ENCODE results near the gene KRTAP10-9. TPM values are rescaled to one million over a fixed set of nuclear protein-coding genes. Genes with fewer than 3 reads are reported as not detected.

KRTAP10-9 gene
- total RNA-seq, 1 experiment from 2014 or later = not detected

GRCh38 chr21:44664691-44665090 is 37.8 kb downstream of the KRTAP10-9 start:
- no peak for DNase-seq (ENCODE audit: low read depth)

GRCh38 chr21:44666401-44667320 is 39.8 kb downstream of the KRTAP10-9 start, which contains the start of gene KRTAP12-2:
TSS of gene KRTAP12-2 (minus strand) at chr21:44666927. CDS start at chr21:44666886, 41 bp downstream.
- DNase-seq (ENCODE audit: low read depth) = no peak

GRCh38 chr21:44667612-44668011 is 40.7 kb downstream of the KRTAP10-9 start:
- no peak for DNase-seq (ENCODE audit: low read depth)

GRCh38 chr21:44670642-44671432 is 43.9 kb downstream of the KRTAP10-9 start:
- DNase-seq (ENCODE audit: low read depth) = no peak

- DNase-seq (ENCODE audit: low read depth) = no peak
Observed at GRCh38 chr21:44671911-44672310, 45.0 kb downstream of the KRTAP10-9 start.

GRCh38 chr21:44677881-44678280 is 51.0 kb downstream of the KRTAP10-9 start:
- no peak for DNase-seq (ENCODE audit: low read depth)

Other genes starting within 250 kb of the KRTAP10-9 start
- gene LRRC3, start 171.6 kb upstream of the KRTAP10-9 start, total RNA-seq (2014; rRNA removed; shearing (Covaris generic)) = 1.6 and 1.9 TPM in 2 replicates
- not detected in 2 replicates for gene KRTAP10-1, start 86.9 kb upstream of the KRTAP10-9 start, total RNA-seq (2014; rRNA removed; shearing (Covaris generic))
- gene KRTAP10-2, start 75.6 kb upstream of the KRTAP10-9 start, total RNA-seq (2014; rRNA removed; shearing (Covaris generic)) = not detected in 2 replicates
- not detected in 2 replicates for gene KRTAP10-3, start 68.3 kb upstream of the KRTAP10-9 start, total RNA-seq (2014; rRNA removed; shearing (Covaris generic))
- gene KRTAP10-4, start 53.4 kb upstream of the KRTAP10-9 start, total RNA-seq (2014; rRNA removed; shearing (Covaris generic)) = not detected in 2 replicates
- gene KRTAP10-5, start 46.5 kb upstream of the KRTAP10-9 start, total RNA-seq (2014; rRNA removed; shearing (Covaris generic)) = not detected in 2 replicates
- gene KRTAP10-6, start 34.6 kb upstream of the KRTAP10-9 start, total RNA-seq (2014; rRNA removed; shearing (Covaris generic)) = not detected in 2 replicates
- gene KRTAP10-7, start 26.5 kb upstream of the KRTAP10-9 start, total RNA-seq (2014; rRNA removed; shearing (Covaris generic)) = not detected in 2 replicates
- gene KRTAP10-8, start 15.0 kb upstream of the KRTAP10-9 start, total RNA-seq (2014; rRNA removed; shearing (Covaris generic)) = not detected in 2 replicates
- gene KRTAP10-10, start 10.3 kb downstream of the KRTAP10-9 start, total RNA-seq (2014; rRNA removed; shearing (Covaris generic)) = not detected in 2 replicates
- gene KRTAP10-11, start 19.3 kb downstream of the KRTAP10-9 start, total RNA-seq (2014; rRNA removed; shearing (Covaris generic)) = not detected in 2 replicates
- gene KRTAP12-4, start 27.6 kb downstream of the KRTAP10-9 start, total RNA-seq (2014; rRNA removed; shearing (Covaris generic)) = not detected in 2 replicates
- not detected in 2 replicates for gene KRTAP12-3, start 30.8 kb downstream of the KRTAP10-9 start, total RNA-seq (2014; rRNA removed; shearing (Covaris generic))
- gene KRTAP12-2, start 39.8 kb downstream of the KRTAP10-9 start, total RNA-seq (2014; rRNA removed; shearing (Covaris generic)) = not detected in 2 replicates
- gene KRTAP12-1, start 55.1 kb downstream of the KRTAP10-9 start, total RNA-seq (2014; rRNA removed; shearing (Covaris generic)) = not detected in 2 replicates
- not detected in 2 replicates for gene KRTAP10-12, start 70.1 kb downstream of the KRTAP10-9 start, total RNA-seq (2014; rRNA removed; shearing (Covaris generic))
- gene TSPEAR, start 84.5 kb downstream of the KRTAP10-9 start, total RNA-seq (2014; rRNA removed; shearing (Covaris generic)) = not detected in 2 replicates
- 40.2 and 40.7 TPM in 2 replicates for gene UBE2G2, start 174.7 kb downstream of the KRTAP10-9 start, total RNA-seq (2014; rRNA removed; shearing (Covaris generic))
- 88.6 and 100.0 TPM in 2 replicates for gene SUMO3, start 191.0 kb downstream of the KRTAP10-9 start, total RNA-seq (2014; rRNA removed; shearing (Covaris generic))
- gene PTTG1IP, start 246.6 kb downstream of the KRTAP10-9 start, total RNA-seq (2014; rRNA removed; shearing (Covaris generic)) = 241 and 255 TPM in 2 replicates